HG02884 (cell line): ENCODE measurements around the gene ATP1B3.
"Not testable (repeated sequence)": the region's sequence is repeated elsewhere in the genome, so short reads cannot be mapped to it uniquely, and the experiment has no call there.

Experiments
- ATAC-seq: cut with Tn5 transposase; IDR thresholded peaks from one replicate; pipeline ENCODE4 v1.9.1; 2021; ENCODE audit warnings: mild to moderate bottlenecking, moderate library complexity; ENCODE audit not compliant: unreplicated experiment

Gene ATP1B3

DNA sequence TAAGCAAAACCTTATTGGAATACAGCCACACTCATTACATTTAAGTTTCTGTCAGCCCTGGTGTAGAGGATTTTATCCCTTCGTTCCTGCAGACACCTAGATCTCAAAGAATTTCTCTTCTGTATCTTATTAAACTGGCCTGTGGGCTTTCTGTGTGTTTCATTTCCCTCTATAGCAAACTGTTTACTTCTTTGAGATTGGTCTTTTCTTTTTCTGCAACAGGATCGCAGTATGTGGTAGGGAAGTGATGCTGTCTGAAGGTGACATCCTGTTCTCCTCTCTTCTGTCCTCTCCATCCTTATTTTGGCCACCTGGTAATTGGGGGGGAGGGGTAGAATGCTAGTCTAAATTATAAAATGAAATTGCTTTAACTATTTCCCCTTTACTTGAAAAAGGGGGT lies 25.5 kb downstream of the ATP1B3 start:
- no peak for ATAC-seq

- ATAC-seq: no peak
These were observed 27.8 kb downstream of the ATP1B3 start for GRCh38 chr3:141904203-141904602.

DNA sequence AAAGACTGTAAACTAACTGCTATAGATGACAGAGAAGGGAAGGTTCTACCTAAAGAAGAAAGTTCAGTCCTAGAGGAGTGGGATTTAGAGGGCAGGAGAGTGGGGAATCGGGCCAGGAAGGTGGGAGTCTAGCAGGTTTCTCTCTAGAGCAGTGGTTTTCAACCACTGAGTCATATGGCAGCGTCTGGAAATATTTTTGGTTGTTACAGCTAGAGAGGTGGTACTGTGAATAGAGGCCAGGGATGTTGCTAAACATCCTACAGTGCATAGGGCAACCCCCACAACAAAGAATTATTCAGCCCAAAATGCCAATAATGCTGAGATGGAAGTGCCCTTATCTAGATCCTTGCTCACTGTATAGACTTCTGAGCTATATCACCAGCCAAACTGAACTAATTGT lies 28.7 kb downstream of the ATP1B3 start:
- no peak for ATAC-seq

DNA sequence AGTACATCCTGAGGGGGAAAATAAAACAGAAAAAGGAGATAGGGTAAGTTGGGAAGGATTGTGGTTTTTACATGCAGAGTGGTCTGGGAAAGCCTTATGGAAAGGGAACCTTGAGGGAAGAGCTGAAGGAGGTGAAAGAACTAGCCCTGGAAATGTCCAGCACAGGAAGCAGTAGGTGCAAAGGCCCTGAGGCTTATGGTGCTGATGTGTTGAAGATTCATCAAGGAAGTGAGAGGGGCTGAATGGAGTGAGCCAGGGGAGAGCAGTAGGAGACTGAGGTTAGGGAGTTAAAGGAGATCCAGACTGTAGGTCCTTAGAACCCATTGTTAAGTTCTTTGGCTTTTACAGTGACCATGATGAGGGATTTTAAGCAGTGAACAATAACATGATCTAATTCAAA lies 33.0 kb downstream of the ATP1B3 start:
- ATAC-seq: no peak

DNA sequence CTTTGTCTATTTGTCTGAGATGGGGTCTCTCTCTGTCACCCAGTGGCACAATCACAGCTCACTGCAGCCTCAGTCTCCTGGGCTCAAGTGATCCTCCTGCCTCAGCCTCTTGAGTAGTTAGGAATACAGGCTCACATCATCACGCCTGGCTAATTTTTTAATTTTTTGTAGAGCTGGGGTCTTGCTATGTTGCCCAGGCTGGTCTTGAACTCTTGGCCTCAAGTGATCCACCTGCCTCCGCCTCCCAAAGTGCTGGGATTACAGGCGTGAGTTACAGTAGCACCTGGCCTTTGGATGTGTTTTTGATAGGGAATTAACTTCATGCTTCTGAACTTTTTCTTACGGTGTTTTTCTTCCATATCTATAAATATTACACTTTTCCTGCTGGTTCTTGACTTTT lies 33.5 kb downstream of the ATP1B3 start:
- ATAC-seq: not testable (repeated sequence)

- ATAC-seq: no peak
These were observed 36.8 kb downstream of the ATP1B3 start for GRCh38 chr3:141913150-141913811.

GRCh38 chr3:141914311-141914710 lies 37.9 kb downstream of the ATP1B3 start:
- ATAC-seq: no peak

DNA sequence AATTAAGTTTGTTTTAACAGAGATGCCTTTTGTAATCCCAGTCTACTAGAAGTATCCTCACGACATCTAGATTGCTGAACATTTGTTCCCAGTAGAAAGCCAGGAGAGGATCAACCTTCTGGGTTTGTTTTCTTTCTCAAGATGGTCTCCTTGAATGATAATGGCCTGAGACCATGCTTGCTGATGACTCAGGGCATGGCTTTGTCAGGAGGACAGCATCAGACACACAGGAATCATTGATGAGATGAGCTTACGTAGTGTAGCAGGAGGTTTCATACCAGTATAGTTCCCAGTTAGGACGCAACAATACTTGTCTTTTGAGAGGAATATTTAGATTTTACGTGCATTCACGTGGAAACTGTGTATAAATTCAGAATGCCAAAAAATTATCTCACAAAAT lies 38.6 kb downstream of the ATP1B3 start:
- ATAC-seq: no peak

DNA sequence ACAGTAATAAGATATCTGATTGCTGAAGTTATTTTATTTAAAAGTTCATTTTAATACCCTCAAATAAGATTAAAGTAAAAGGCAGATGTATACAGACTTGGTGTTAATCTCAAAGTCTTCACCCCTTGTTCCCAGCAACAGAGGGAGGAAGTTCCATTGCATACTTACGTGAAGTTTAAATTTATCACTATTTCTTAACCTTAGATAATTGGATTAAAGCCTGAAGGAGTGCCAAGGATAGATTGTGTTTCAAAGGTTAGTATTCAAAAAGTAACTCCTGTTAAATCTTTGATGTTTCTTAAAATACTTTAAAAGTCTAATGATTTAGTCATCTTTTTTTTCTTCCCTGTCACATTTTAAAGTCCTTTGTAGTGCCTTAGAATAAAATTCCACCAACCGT lies 39.3 kb downstream of the ATP1B3 start:
- no peak for ATAC-seq

- no peak for ATAC-seq
These were observed 44.3 kb downstream of the ATP1B3 start for GRCh38 chr3:141920701-141921100.

DNA sequence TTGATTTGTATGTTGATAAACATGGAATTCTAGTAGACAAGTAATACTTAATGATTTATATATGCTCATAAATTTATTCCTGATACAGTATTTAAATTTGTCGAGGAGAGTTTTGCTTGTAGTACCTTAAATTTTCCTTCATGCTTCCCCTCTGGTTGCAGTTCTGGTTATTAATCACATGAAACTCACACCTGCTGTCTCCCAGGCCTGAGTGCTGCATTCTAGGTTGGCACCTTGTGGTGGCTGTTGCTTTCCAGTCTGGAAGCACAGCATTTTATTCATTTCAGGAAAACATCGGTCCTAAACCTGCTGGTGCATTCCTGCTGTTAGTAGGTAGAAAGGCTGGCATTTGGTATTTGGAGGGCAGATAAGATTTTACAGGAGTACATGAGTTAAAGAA lies 44.9 kb downstream of the ATP1B3 start:
- no peak for ATAC-seq

- not testable (repeated sequence) for ATAC-seq
These were observed 49.2 kb downstream of the ATP1B3 start for GRCh38 chr3:141925677-141926076.

- no peak for ATAC-seq
These were observed 50.5 kb downstream of the ATP1B3 start for GRCh38 chr3:141926929-141927328.

- no peak for ATAC-seq
These were observed 52.3 kb downstream of the ATP1B3 start for GRCh38 chr3:141928631-141929270.

DNA sequence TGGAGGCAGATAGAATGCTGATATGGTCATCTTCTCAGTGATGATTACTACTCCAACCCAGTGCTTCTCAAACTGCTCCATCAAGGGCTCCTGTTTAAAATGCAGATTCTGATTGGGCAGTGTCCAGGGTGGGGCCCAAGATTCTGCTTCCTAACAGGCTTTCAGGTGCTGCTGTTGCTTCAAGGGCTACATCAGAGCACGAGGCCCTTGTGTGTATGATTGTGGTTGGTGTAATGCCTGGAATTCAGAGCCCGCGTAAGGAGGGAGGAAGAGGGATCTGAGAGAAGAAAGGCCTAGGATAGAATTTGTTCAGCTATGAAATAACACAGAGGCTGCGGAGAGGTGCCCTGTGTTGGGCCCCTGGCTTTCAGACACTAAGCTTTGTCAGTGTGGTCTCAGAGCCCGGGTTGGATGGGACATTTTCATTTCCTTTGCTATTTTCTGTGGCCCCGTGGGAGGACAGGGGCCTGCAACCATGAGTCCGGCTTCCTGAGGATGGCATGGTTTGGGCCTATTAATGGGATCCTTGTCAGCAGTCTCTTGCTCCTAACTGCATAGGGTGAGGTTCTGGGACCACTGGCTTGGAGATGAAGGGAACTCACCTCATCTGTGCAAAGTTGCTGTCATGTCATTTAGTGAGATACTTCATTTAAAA lies 53.0 kb downstream of the ATP1B3 start:
- no peak for ATAC-seq

DNA sequence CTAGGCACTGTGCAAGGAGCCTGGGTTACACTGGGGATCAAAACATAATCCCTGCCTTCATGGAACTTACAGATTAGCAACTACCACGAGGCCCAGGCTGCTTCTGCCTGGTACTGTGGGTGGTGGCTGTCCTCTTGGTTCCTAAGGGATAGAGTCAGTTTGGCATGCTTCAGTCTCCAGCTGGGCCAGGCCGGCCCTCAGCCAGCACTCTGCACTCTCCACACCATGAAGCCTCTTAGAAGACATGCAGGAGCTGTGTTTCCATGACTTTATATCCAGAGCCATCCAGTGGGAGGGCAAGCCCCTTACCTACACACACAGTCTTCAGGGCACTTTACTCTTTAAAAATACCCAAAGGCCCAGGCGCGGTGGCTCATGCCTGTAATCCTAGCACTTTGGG lies 54.4 kb downstream of the ATP1B3 start:
- ATAC-seq: no peak

- ATAC-seq: no peak
These were observed 57.2 kb downstream of the ATP1B3 start for GRCh38 chr3:141933421-141934300.

DNA sequence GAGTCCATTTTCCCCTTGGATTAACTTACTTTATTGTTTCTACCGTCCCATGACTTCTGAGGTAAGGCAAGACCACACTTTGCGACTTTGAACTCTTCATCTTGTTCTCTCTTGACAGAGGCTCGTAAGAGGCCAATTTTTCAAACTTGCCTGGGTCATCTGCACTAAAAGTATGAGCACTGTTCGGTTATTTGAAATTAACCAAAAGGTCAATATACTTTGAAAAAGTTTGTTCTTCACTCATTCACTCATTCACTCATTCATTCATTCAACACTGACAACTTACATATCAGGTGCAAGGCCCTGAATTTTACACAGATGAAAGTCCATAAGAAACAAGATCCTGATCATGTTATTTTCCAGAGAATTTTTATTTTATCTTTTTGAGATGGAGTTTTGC lies 57.9 kb downstream of the ATP1B3 start:
- no peak for ATAC-seq

- no peak for ATAC-seq
These were observed 61.6 kb downstream of the ATP1B3 start for GRCh38 chr3:141938011-141938500.

DNA sequence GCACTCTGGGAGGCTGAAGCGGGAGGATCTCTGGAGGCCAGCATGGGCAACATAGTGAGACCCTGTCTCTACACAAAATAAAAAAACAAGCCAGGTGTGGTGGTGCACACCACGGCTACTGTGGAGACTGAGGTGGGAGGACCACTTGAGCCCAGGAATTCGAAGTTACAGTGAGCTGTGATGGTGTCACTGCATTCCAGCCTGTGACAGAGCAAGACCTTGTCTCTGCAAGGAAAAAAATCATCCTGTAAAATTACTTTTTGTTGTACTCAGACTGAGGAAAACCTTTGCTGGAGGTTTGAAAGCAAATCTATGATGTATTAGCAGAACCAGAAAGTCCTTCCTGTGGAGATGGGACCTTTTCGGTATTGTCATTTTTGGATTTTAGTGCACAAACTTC lies 63.3 kb downstream of the ATP1B3 start:
- ATAC-seq: no peak

DNA sequence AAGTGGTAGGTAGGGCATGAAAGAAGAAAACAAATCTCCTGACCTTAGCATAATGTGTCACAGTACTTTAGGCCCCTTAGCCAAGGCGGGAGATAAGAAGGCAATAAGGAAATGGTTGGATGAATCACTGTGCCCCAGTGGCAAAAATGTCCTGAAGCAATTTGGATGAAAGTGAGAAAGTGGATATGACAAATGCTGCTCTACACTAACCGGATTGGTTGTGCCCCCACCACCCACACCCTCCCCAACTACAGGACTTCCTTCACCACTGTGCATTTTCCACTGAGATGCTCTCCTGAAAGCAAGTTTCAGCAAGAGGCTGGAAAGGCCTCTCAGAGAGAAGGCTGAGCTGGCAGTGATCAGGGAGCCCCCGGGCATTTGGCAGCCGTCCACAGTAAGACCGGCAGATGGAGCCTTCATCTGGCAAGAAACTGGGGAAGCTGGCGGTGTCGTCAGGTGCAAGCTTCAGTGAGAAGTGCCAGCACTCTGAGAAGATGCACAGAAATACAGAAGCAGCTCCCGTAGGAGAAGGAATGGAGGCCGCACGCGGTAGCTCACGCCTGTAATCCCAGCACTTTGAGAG lies 63.8 kb downstream of the ATP1B3 start:
- no peak for ATAC-seq
